Muscle layer of colon (tissue), 2 donors: ENCODE results near the gene CIZ1.

ENCODE experiments used
- H3K27ac ChIP-seq: one replicate; pipeline ENCODE4 v1.7.0; 2013; ENCODE audit warnings: low read depth, mild to moderate bottlenecking, low read length, moderate library complexity
- H3K27me3 ChIP-seq, 2 donors: one replicate each; pipeline ENCODE4 v1.7.0; 2013; ENCODE audit warnings: low read length in 2 of 2, mild to moderate bottlenecking in 2 of 2; ENCODE audit not compliant: insufficient read depth in 2 of 2, control insufficient read depth in 1 of 2
- H3K36me3 ChIP-seq: one replicate; pipeline ENCODE4 v1.7.0; 2013; ENCODE audit warnings: mild to moderate bottlenecking, low read length; ENCODE audit not compliant: insufficient read depth
- H3K4me1 ChIP-seq: one replicate; pipeline ENCODE4 v1.7.0; 2013; ENCODE audit warnings: mild to moderate bottlenecking, low read length; ENCODE audit not compliant: insufficient read depth
- H3K4me3 ChIP-seq, 2 donors: one replicate each; pipeline ENCODE4 v1.7.0; 2013; ENCODE audit warnings: low read length in 2 of 2, low read depth in 1 of 2, mild to moderate bottlenecking in 1 of 2, moderate library complexity in 1 of 2
- H3K9ac ChIP-seq: one replicate; pipeline ENCODE4 v1.7.0; 2013; ENCODE audit warnings: low read length
- H3K9me3 ChIP-seq: one replicate; pipeline ENCODE4 v1.7.0; 2013; ENCODE audit warnings: mild to moderate bottlenecking, low read length
- donor health status: abdominal sarcoma.
- donor health status: Adenocarcinoma of cecum.

Gene CIZ1

GRCh38 chr9:128124451-128124850, 66.9 kb downstream of the CIZ1 start:
- no peak overlapping the region for H3K9ac ChIP-seq
- peaks cover 28% of the 10 kb centered on the region for H3K4me1 ChIP-seq
- peaks cover 13% of the 10 kb centered on the region for H3K36me3 ChIP-seq
- H3K9me3 ChIP-seq = no peaks in the 10 kb centered on the region
- H3K27me3 ChIP-seq = no peaks in the 10 kb centered on the region
- no peak overlapping the region for H3K4me3 ChIP-seq
- no peak overlapping the region for H3K27ac ChIP-seq

GRCh38 chr9:128123451-128124080, 67.8 kb downstream of the CIZ1 start:
- Histone ChIP-seq H3K9ac (no peak overlapping the region), H3K4me1 (peaks cover 19% of the 10 kb centered on the region), H3K4me3 (no peak overlapping the region), H3K36me3 (peaks cover 13% of the 10 kb centered on the region), H3K27me3 (no peaks in the 10 kb centered on the region), H3K27ac (no peak overlapping the region), H3K9me3 (no peaks in the 10 kb centered on the region)

- Histone ChIP-seq H3K27ac (no peak overlapping the region), H3K27me3 (no peaks in the 10 kb centered on the region), H3K4me1 (peaks cover 24% of the 10 kb centered on the region), H3K9me3 (no peaks in the 10 kb centered on the region), H3K36me3 (peaks cover 13% of the 10 kb centered on the region), H3K9ac (no peak overlapping the region), H3K4me3 (no peak overlapping the region)
Measured at GRCh38 chr9:128122809-128123175, 68.6 kb downstream of the CIZ1 start.

- no peak overlapping the region for H3K9ac ChIP-seq
- H3K9me3 ChIP-seq = no peaks in the 10 kb centered on the region
- no peak overlapping the region for H3K27ac ChIP-seq
- H3K27me3 ChIP-seq = no peaks in the 10 kb centered on the region
- no peak overlapping the region for H3K4me3 ChIP-seq
- H3K4me1 ChIP-seq = peaks cover 26% of the 10 kb centered on the region
- peaks cover 13% of the 10 kb centered on the region for H3K36me3 ChIP-seq
Measured at GRCh38 chr9:128121924-128122808, 69.2 kb downstream of the CIZ1 start.

GRCh38 chr9:128121466-128121810, 69.9 kb downstream of the CIZ1 start:
- peaks cover 24% of the 10 kb centered on the region for H3K4me1 ChIP-seq
- H3K9me3 ChIP-seq = no peaks in the 10 kb centered on the region
- H3K4me3 ChIP-seq = no peak overlapping the region
- H3K27me3 ChIP-seq = no peaks in the 10 kb centered on the region
- no peak overlapping the region for H3K9ac ChIP-seq
- peaks cover 13% of the 10 kb centered on the region for H3K36me3 ChIP-seq
- H3K27ac ChIP-seq = no peak overlapping the region

- Histone ChIP-seq H3K9ac (no peak overlapping the region), H3K27ac (no peak overlapping the region), H3K36me3 (peaks cover 13% of the 10 kb centered on the region), H3K4me3 (no peak overlapping the region), H3K9me3 (no peaks in the 10 kb centered on the region), H3K4me1 (peaks cover 19% of the 10 kb centered on the region), H3K27me3 (no peaks in the 10 kb centered on the region)
Measured at GRCh38 chr9:128120741-128121465, 70.5 kb downstream of the CIZ1 start.

- H3K27me3 ChIP-seq = no peaks in the 10 kb centered on the region
- H3K4me3 ChIP-seq = no peak overlapping the region
- peaks cover 12% of the 10 kb centered on the region for H3K4me1 ChIP-seq
- H3K36me3 ChIP-seq = peaks cover 13% of the 10 kb centered on the region
- H3K9ac ChIP-seq = no peak overlapping the region
- no peaks in the 10 kb centered on the region for H3K9me3 ChIP-seq
- H3K27ac ChIP-seq = no peak overlapping the region
Measured at GRCh38 chr9:128120061-128120740, 71.2 kb downstream of the CIZ1 start.

GRCh38 chr9:128118971-128119665, 72.3 kb downstream of the CIZ1 start:
- Histone ChIP-seq H3K9me3 (no peaks in the 10 kb centered on the region), H3K9ac (no peak overlapping the region), H3K4me3 (no peak overlapping the region), H3K4me1 (peaks cover 7% of the 10 kb centered on the region), H3K27me3 (no peaks in the 10 kb centered on the region), H3K27ac (no peak overlapping the region), H3K36me3 (peaks cover 5% of the 10 kb centered on the region)

GRCh38 chr9:128118472-128118857, 72.9 kb downstream of the CIZ1 start:
- H3K9ac ChIP-seq = no peak overlapping the region
- H3K36me3 ChIP-seq = peaks cover 5% of the 10 kb centered on the region

GRCh38 chr9:128117613-128118471, 73.5 kb downstream of the CIZ1 start:
- H3K27ac ChIP-seq = no peak overlapping the region
- no peak overlapping the region for H3K9ac ChIP-seq
- no peaks in the 10 kb centered on the region for H3K9me3 ChIP-seq
- H3K27me3 ChIP-seq = no peaks in the 10 kb centered on the region
- H3K36me3 ChIP-seq = peaks cover 4% of the 10 kb centered on the region
- H3K4me3 ChIP-seq = no peak overlapping the region
- H3K4me1 ChIP-seq = peaks cover 7% of the 10 kb centered on the region

More at GRCh38 chr9:128118472-128118857, 72.9 kb downstream of the CIZ1 start:
- Histone ChIP-seq H3K4me1 (peaks cover 7% of the 10 kb centered on the region), H3K4me3 (no peak overlapping the region), H3K27me3 (no peaks in the 10 kb centered on the region), H3K27ac (no peak overlapping the region), H3K9me3 (no peaks in the 10 kb centered on the region)
